H9 (cell line): ENCODE results near the gene SLC6A3. TPM values are rescaled to one million over a fixed set of nuclear protein-coding genes. Genes with fewer than 3 reads are reported as not detected.

ENCODE experiments used
- DNase-seq: peaks from one replicate; pipeline ENCODE4 v3.0.0-alpha.2; 2017
- H2AFZ ChIP-seq: one replicate; pipeline ENCODE4 v1.6.1; 2013; ENCODE audit warnings: mild to moderate bottlenecking, low read length, control low read depth, moderate library complexity
- H2AK5ac ChIP-seq: 2 replicates; pipeline ENCODE4 v1.6.1; 2013; ENCODE audit warnings: low read length, control low read depth, mixed read lengths; ENCODE audit not compliant: insufficient read length
- H2BK120ac ChIP-seq: one replicate; pipeline ENCODE4 v1.6.1; 2013; ENCODE audit warnings: low read depth, mild to moderate bottlenecking, low read length, control low read depth, inconsistent platforms; ENCODE audit not compliant: poor library complexity, severe bottlenecking
- H2BK12ac ChIP-seq: 2 replicates; pipeline ENCODE4 v1.6.1; 2013; ENCODE audit warnings: low read length, control low read depth, mixed read lengths, low read depth; ENCODE audit not compliant: insufficient read length
- H2BK15ac ChIP-seq: 2 replicates; pipeline ENCODE4 v1.6.1; 2013; ENCODE audit warnings: low read depth, low read length, control low read depth
- H2BK20ac ChIP-seq: one replicate; pipeline ENCODE4 v1.6.1; 2013; ENCODE audit warnings: low read depth, mild to moderate bottlenecking, low read length, control low read depth, inconsistent platforms; ENCODE audit not compliant: poor library complexity, severe bottlenecking
- H2BK5ac ChIP-seq: 2 replicates; pipeline ENCODE4 v1.6.1; 2013; ENCODE audit warnings: low read length, control low read depth, mixed read lengths; ENCODE audit not compliant: insufficient read length
- H3K14ac ChIP-seq: 2 replicates; pipeline ENCODE4 v1.6.1; 2013; ENCODE audit warnings: low read length, control low read depth; ENCODE audit not compliant: insufficient read depth
- H3K18ac ChIP-seq: 2 replicates; pipeline ENCODE4 v1.6.1; 2013; ENCODE audit warnings: low read depth, mild to moderate bottlenecking, mixed read lengths, low read length, control low read depth; ENCODE audit not compliant: insufficient read length
- H3K23ac ChIP-seq: 2 replicates; pipeline ENCODE4 v1.6.1; 2013; ENCODE audit warnings: low read length, control low read depth, mixed read lengths, low read depth; ENCODE audit not compliant: insufficient read length
- H3K23me2 ChIP-seq: 2 replicates; pipeline ENCODE4 v1.6.1; 2013; ENCODE audit warnings: low read depth, mild to moderate bottlenecking, mixed read lengths, low read length, control low read depth; ENCODE audit not compliant: insufficient read length, poor library complexity, severe bottlenecking
- H3K27ac ChIP-seq: 2 replicates; pipeline ENCODE4 v1.5.1; 2013; ENCODE audit warnings: low read length, control low read depth, mixed read lengths, low read depth; ENCODE audit not compliant: insufficient read length
- H3K27me3 ChIP-seq: 2 replicates; pipeline ENCODE4 v1.6.1; 2013; ENCODE audit warnings: low read length, control low read depth, inconsistent platforms; ENCODE audit not compliant: insufficient read depth
- H3K4ac ChIP-seq: 2 replicates; pipeline ENCODE4 v1.6.1; 2013; ENCODE audit warnings: low read depth, mild to moderate bottlenecking, control low read depth, inconsistent platforms, low read length, moderate library complexity
- H3K4me1 ChIP-seq: 2 replicates; pipeline ENCODE4 v1.6.1; 2013; ENCODE audit warnings: low read length, control low read depth, inconsistent platforms; ENCODE audit not compliant: insufficient read depth
- H3K4me2 ChIP-seq: 2 replicates; pipeline ENCODE4 v1.6.1; 2013; ENCODE audit warnings: low read length, control low read depth, mixed read lengths; ENCODE audit not compliant: insufficient read length, insufficient read depth
- H3K56ac ChIP-seq: 2 replicates; pipeline ENCODE4 v1.6.1; 2013; ENCODE audit warnings: low read depth, mild to moderate bottlenecking, mixed read lengths, low read length, control low read depth; ENCODE audit not compliant: insufficient read length
- H3K79me1 ChIP-seq: 2 replicates; pipeline ENCODE4 v1.6.1; 2013; ENCODE audit warnings: low read depth, mild to moderate bottlenecking, moderate library complexity, low read length, control low read depth, inconsistent platforms; ENCODE audit not compliant: insufficient read depth, poor library complexity, severe bottlenecking
- H3K79me2 ChIP-seq: 2 replicates; pipeline ENCODE4 v1.6.1; 2013; ENCODE audit warnings: low read length, control low read depth, inconsistent platforms; ENCODE audit not compliant: insufficient read depth
- H3K9ac ChIP-seq: 2 replicates; pipeline ENCODE4 v1.6.1; 2013; ENCODE audit warnings: low read length, control low read depth, mixed read lengths; ENCODE audit not compliant: insufficient read length; ENCODE audit errors: extremely low read depth
- H3K9me3 ChIP-seq: one replicate; pipeline ENCODE4 v1.6.1; 2013; ENCODE audit warnings: low read depth, low read length, inconsistent platforms; ENCODE audit not compliant: control insufficient read depth
- H3T11ph ChIP-seq: one replicate; pipeline ENCODE4 v1.6.1; 2013; ENCODE audit warnings: mild to moderate bottlenecking, low read length, control low read depth, inconsistent platforms
- H4K20me1 ChIP-seq: one replicate; pipeline ENCODE4 v1.6.1; 2013; ENCODE audit not compliant: control insufficient read depth, insufficient read length, insufficient read depth
- H4K5ac ChIP-seq: 2 replicates; pipeline ENCODE4 v1.6.1; 2013; ENCODE audit warnings: low read depth, mild to moderate bottlenecking, mixed read lengths, low read length, control low read depth; ENCODE audit not compliant: insufficient read length
- H4K8ac ChIP-seq: replicated peaks from 2 replicates; pipeline ENCODE4 v1.6.1; 2013; ENCODE audit warnings: low read length, control low read depth, mixed read lengths, low read depth; ENCODE audit not compliant: insufficient read length
- H4K91ac ChIP-seq: 2 replicates; pipeline ENCODE4 v1.6.1; 2013; ENCODE audit warnings: low read depth, mild to moderate bottlenecking, moderate library complexity, mixed read lengths, low read length, control low read depth; ENCODE audit not compliant: insufficient read length
- H3K27ac Mint-ChIP-seq, 3 experiments: 2 replicates in 2 of 3; 3 replicates in 1 of 3; pipeline ENCODE4 v1.8.0; 2020 to 2021; ENCODE audit warnings: mixed read lengths in 3 of 3, mild to moderate bottlenecking in 1 of 3, moderate library complexity in 1 of 3
- H3K27me3 Mint-ChIP-seq: 2 replicates; pipeline ENCODE4 v1.8.0; 2021; ENCODE audit warnings: low read depth, mild to moderate bottlenecking, moderate library complexity, mixed read lengths
- H3K36me3 Mint-ChIP-seq, 3 experiments: 2 replicates in 2 of 3; 3 replicates in 1 of 3; pipeline ENCODE4 v1.8.0; 2020 to 2021; ENCODE audit warnings: low read depth in 3 of 3, mixed read lengths in 3 of 3; ENCODE audit not compliant: insufficient read depth in 1 of 3
- H3K4me1 Mint-ChIP-seq, 2 experiments: 2 replicates each; pipeline ENCODE4 v1.8.0; 2020; ENCODE audit warnings: mixed read lengths in 2 of 2
- H3K4me3 Mint-ChIP-seq, 2 experiments: 2 replicates in 1 of 2; 3 replicates in 1 of 2; pipeline ENCODE4 v1.8.0; 2020 to 2021; ENCODE audit warnings: mild to moderate bottlenecking in 2 of 2, mixed read lengths in 2 of 2, moderate library complexity in 1 of 2
- H3K9me3 Mint-ChIP-seq, 2 experiments: 2 replicates in 1 of 2; 3 replicates in 1 of 2; pipeline ENCODE4 v1.8.0; 2020; ENCODE audit warnings: mild to moderate bottlenecking in 2 of 2, mixed read lengths in 2 of 2, moderate library complexity in 1 of 2
- CTCF ChIP-seq: fragments of 200-600 bp; sonication (generic); conservative IDR thresholded peaks from 3 replicates; pipeline ENCODE4 v1.8.0; 2021; ENCODE audit warnings: antibody characterized with exemption, mild to moderate bottlenecking
- WGBS: extraction: QIAGEN DNeasy Blood & Tissue Kit; methylation state at CpG from one replicate; pipeline ENCODE4 v1.1.7; 2013; ENCODE audit warnings: missing lambda C conversion rate, low lambda C conversion rate, mixed read lengths; ENCODE audit not compliant: insufficient read length; ENCODE audit errors: extremely low coverage; 5-methylcytosine and 5-hydroxymethylcytosine counted together
- total RNA-seq: library from RNA; stranded (reverse); gene quantifications from 2 replicates; pipeline ENCODE4 v1.2.1, GENCODE V29; 2021

The SLC6A3 gene
- total RNA-seq, 1 experiment from 2014 or later: 0.61 TPM

- no peak overlapping the region for H4K91ac ChIP-seq
- H3T11ph ChIP-seq: no peak overlapping the region
- H3K4me1 Mint-ChIP-seq: peaks cover 7 to 10% of the 10 kb centered on the region in 2 experiments
- H3K9me3 ChIP-seq: no peaks in the 10 kb centered on the region
- H3K4ac ChIP-seq: no peak overlapping the region
- H3K36me3 Mint-ChIP-seq: no peaks in the 10 kb centered on the region
- H3K27ac Mint-ChIP-seq: no peak overlapping the region
- H2AFZ ChIP-seq: no peak overlapping the region
- TF ChIP-seq CTCF: no peak
- H3K9me3 Mint-ChIP-seq: no peaks in the 10 kb centered on the region; a peak in 1 of 5 replicates
- H2BK120ac ChIP-seq: no peak overlapping the region
- no peak overlapping the region for H3K14ac ChIP-seq
- H2BK15ac ChIP-seq: no peak overlapping the region
- no peak overlapping the region for H3K4me2 ChIP-seq
- peaks cover 42% of the 10 kb centered on the region for H3K27me3 Mint-ChIP-seq
- H3K4me3 Mint-ChIP-seq: no peak overlapping the region
- no peak overlapping the region for H4K5ac ChIP-seq
- no peak overlapping the region for H3K56ac ChIP-seq
- H2BK5ac ChIP-seq: no peak overlapping the region
- no CpG with 5 or more reads among the region's 7 CpGs for WGBS
- H3K23ac ChIP-seq: no peak overlapping the region
- H2BK12ac ChIP-seq: no peak overlapping the region
- no peaks in the 10 kb centered on the region for H3K27me3 ChIP-seq
- no peaks in the 10 kb centered on the region for H3K23me2 ChIP-seq
- no peaks in the 10 kb centered on the region for H4K20me1 ChIP-seq
- no peak for DNase-seq
- no peak overlapping the region for H2AK5ac ChIP-seq
- no peak overlapping the region for H4K8ac ChIP-seq
- H2BK20ac ChIP-seq: no peak overlapping the region
- H3K27ac ChIP-seq: no peak overlapping the region
- H3K4me1 ChIP-seq: no peaks in the 10 kb centered on the region
- H3K18ac ChIP-seq: no peak overlapping the region
- H3K9ac ChIP-seq: no peak overlapping the region
- H3K79me1 ChIP-seq: no peaks in the 10 kb centered on the region
- no peaks in the 10 kb centered on the region for H3K79me2 ChIP-seq
Observed at GRCh38 chr5:1368236-1368635, 77.0 kb downstream of the SLC6A3 start.
